Uterus (tissue), 2 donors: ENCODE data around the gene OSBPL1A.

Source experiments
- CTCF ChIP-seq, 4 experiments: fragments of 200-600 bp in 2 of 4; fragments of 450-650 bp in 2 of 4; sonication (generic) in 2 of 4; IDR thresholded peaks; one replicate each; pipeline ENCODE4 v1.5.1; 2016 to 2019; ENCODE audit warnings: antibody characterized with exemption in 4 of 4, mild to moderate bottlenecking in 2 of 4, moderate library complexity in 1 of 4
- POLR2A ChIP-seq, 2 donors: fragments of 450-650 bp; IDR thresholded peaks; one replicate each; pipeline ENCODE4 v1.6.1; 2016; ENCODE audit warnings: antibody characterized with exemption in 2 of 2, mild to moderate bottlenecking in 1 of 2, moderate library complexity in 1 of 2

GRCh38 chr18:24220318-24220688, 177.3 kb downstream of the OSBPL1A start:
- TF ChIP-seq POLR2A (IDR thresholded peaks at IDR 0.05), result no peak
- TF ChIP-seq CTCF (IDR thresholded peaks at IDR 0.05), result no peak
